ENCODE data around the gene LYPD6B. TPM values are rescaled to one million over a fixed set of nuclear protein-coding genes. Genes with fewer than 3 reads are reported as not detected.

LYPD6B gene
- total and polyA plus RNA-seq, 4 donors, result 0.13 to 0.59 (median 0.14) TPM

DNA sequence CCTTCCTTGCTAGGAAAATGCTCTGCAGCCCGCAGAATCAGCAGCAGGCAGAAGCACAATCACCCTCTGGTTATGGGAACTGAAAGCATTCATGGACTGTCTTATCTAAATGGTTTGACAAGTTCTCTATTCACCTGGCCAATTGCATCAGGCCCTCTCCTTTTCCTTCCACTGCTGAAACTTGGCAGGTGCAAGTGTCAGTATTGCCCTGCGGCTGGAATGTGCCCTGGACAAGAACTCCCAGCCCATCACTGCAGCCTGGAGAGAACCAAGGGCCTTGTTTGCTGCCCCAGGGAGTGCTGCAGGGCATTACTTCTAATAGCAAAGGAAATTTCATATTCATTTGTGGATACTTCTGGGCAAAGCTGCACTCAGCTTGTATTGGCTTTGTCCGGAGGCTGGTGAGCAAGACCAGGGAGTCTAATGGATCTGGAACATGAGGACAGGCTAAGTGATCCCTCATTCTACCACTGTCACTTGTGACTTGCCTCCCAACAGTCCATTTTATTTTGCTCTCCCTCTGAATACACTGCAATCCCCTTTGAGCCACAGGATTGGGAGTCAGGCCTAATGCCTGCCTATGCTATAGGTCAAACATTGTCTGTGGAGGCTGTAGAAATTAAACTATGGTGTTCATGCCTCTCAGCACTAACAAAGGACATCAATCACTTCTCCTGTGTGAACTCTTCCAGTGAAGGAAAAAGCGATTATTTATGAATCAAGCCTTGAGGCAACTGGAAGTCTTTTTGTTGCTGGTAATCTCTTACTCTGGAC, 116.9 kb downstream of the LYPD6B start:
- Histone ChIP-seq H3K4me1 (ENCODE audit: control insufficient read depth in 4 of 4, insufficient read depth in 4 of 4, low read length in 3 of 4) (no peaks in the 10 kb centered on the region), H3K9me3 (ENCODE audit: control insufficient read depth in 4 of 4, low read length in 3 of 4) (no peaks in the 10 kb centered on the region), H3K36me3 (ENCODE audit: control insufficient read depth in 4 of 4, insufficient read depth in 3 of 4, low read depth in 1 of 4, low read length in 3 of 4) (no peaks in the 10 kb centered on the region), H3K4me3 (ENCODE audit: low read depth in 1 of 3, low read length in 3 of 3) (no peak overlapping the region), H3K27me3 (ENCODE audit: control insufficient read depth in 4 of 4, insufficient read depth in 4 of 4, low read length in 3 of 4) (no peaks in the 10 kb centered on the region), H3K27ac (ENCODE audit: low read depth in 1 of 2, low read length in 2 of 2) (no peak overlapping the region), H3K9ac (ENCODE audit: low read depth in 1 of 2, low read length in 2 of 2) (no peak overlapping the region)
- no peak for DNase-seq (ENCODE audit: low spot score)
- TF ChIP-seq, protein P1, sequence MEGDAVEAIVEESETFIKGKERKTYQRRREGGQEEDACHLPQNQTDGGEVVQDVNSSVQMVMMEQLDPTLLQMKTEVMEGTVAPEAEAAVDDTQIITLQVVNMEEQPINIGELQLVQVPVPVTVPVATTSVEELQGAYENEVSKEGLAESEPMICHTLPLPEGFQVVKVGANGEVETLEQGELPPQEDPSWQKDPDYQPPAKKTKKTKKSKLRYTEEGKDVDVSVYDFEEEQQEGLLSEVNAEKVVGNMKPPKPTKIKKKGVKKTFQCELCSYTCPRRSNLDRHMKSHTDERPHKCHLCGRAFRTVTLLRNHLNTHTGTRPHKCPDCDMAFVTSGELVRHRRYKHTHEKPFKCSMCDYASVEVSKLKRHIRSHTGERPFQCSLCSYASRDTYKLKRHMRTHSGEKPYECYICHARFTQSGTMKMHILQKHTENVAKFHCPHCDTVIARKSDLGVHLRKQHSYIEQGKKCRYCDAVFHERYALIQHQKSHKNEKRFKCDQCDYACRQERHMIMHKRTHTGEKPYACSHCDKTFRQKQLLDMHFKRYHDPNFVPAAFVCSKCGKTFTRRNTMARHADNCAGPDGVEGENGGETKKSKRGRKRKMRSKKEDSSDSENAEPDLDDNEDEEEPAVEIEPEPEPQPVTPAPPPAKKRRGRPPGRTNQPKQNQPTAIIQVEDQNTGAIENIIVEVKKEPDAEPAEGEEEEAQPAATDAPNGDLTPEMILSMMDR (IDR thresholded peaks at IDR 0.05; ENCODE audit: low read depth, low read length, missing input control), result no peak
- no peak for TF ChIP-seq NR2F2 (IDR thresholded peaks at IDR 0.05)
- TF ChIP-seq GABPA (IDR thresholded peaks at IDR 0.05 in 1 of 2, conservative IDR thresholded peaks at IDR 0.05 in 1 of 2), result no peak
- TF ChIP-seq, protein P2, sequence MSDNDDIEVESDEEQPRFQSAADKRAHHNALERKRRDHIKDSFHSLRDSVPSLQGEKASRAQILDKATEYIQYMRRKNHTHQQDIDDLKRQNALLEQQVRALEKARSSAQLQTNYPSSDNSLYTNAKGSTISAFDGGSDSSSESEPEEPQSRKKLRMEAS (IDR thresholded peaks at IDR 0.05), result no peak
- no peak for TF ChIP-seq HNF4A (conservative IDR thresholded peaks at IDR 0.05)
- TF ChIP-seq TAF1 (conservative IDR thresholded peaks at IDR 0.05), result no peak
- TF ChIP-seq EGR1 (IDR thresholded peaks at IDR 0.05; ENCODE audit: low read depth in 2 of 2), result no peak
- TF ChIP-seq, protein P3, sequence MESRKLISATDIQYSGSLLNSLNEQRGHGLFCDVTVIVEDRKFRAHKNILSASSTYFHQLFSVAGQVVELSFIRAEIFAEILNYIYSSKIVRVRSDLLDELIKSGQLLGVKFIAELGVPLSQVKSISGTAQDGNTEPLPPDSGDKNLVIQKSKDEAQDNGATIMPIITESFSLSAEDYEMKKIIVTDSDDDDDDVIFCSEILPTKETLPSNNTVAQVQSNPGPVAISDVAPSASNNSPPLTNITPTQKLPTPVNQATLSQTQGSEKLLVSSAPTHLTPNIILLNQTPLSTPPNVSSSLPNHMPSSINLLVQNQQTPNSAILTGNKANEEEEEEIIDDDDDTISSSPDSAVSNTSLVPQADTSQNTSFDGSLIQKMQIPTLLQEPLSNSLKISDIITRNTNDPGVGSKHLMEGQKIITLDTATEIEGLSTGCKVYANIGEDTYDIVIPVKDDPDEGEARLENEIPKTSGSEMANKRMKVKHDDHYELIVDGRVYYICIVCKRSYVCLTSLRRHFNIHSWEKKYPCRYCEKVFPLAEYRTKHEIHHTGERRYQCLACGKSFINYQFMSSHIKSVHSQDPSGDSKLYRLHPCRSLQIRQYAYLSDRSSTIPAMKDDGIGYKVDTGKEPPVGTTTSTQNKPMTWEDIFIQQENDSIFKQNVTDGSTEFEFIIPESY (IDR thresholded peaks at IDR 0.05), result no peak
- 81% methylated on average over 4 of the region's 4 CpGs for WGBS

DNA sequence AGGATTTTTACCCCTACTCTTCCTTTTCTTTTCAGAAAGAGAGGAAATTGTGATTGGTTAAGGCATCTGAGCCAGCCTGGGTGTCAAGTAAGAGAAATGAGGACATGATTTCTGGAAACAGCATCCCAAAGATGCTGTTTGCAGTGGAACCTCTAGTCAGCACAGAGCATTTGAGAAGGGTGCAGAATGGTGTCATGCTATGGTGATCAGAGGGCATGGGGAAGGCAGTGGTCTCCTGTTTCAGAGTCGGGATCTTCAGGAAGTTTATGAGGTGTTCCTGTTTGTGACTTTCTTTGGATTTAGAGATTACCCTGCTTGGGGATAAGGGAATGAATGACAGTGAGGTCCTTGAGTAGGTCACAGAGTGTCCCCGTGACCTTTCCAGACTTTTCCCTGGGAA, 117.5 kb downstream of the LYPD6B start:
- Histone ChIP-seq H3K36me3 (ENCODE audit: control insufficient read depth in 4 of 4, insufficient read depth in 3 of 4, low read depth in 1 of 4, low read length in 3 of 4) (no peaks in the 10 kb centered on the region), H3K4me3 (ENCODE audit: low read depth in 1 of 3, low read length in 3 of 3) (no peak overlapping the region), H3K27me3 (ENCODE audit: control insufficient read depth in 4 of 4, insufficient read depth in 4 of 4, low read length in 3 of 4) (no peaks in the 10 kb centered on the region), H3K9me3 (ENCODE audit: control insufficient read depth in 4 of 4, low read length in 3 of 4) (no peaks in the 10 kb centered on the region), H3K4me1 (ENCODE audit: control insufficient read depth in 4 of 4, insufficient read depth in 4 of 4, low read length in 3 of 4) (no peaks in the 10 kb centered on the region), H3K9ac (ENCODE audit: low read depth in 1 of 2, low read length in 2 of 2) (no peak overlapping the region), H3K27ac (ENCODE audit: low read depth in 1 of 2, low read length in 2 of 2) (no peak overlapping the region)
- TF ChIP-seq, protein P4, sequence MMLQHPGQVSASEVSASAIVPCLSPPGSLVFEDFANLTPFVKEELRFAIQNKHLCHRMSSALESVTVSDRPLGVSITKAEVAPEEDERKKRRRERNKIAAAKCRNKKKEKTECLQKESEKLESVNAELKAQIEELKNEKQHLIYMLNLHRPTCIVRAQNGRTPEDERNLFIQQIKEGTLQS (IDR thresholded peaks at IDR 0.05), result no peak
- TF ChIP-seq, protein P5, sequence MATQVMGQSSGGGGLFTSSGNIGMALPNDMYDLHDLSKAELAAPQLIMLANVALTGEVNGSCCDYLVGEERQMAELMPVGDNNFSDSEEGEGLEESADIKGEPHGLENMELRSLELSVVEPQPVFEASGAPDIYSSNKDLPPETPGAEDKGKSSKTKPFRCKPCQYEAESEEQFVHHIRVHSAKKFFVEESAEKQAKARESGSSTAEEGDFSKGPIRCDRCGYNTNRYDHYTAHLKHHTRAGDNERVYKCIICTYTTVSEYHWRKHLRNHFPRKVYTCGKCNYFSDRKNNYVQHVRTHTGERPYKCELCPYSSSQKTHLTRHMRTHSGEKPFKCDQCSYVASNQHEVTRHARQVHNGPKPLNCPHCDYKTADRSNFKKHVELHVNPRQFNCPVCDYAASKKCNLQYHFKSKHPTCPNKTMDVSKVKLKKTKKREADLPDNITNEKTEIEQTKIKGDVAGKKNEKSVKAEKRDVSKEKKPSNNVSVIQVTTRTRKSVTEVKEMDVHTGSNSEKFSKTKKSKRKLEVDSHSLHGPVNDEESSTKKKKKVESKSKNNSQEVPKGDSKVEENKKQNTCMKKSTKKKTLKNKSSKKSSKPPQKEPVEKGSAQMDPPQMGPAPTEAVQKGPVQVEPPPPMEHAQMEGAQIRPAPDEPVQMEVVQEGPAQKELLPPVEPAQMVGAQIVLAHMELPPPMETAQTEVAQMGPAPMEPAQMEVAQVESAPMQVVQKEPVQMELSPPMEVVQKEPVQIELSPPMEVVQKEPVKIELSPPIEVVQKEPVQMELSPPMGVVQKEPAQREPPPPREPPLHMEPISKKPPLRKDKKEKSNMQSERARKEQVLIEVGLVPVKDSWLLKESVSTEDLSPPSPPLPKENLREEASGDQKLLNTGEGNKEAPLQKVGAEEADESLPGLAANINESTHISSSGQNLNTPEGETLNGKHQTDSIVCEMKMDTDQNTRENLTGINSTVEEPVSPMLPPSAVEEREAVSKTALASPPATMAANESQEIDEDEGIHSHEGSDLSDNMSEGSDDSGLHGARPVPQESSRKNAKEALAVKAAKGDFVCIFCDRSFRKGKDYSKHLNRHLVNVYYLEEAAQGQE (IDR thresholded peaks at IDR 0.05), result no peak
- TF ChIP-seq, protein P3 (IDR thresholded peaks at IDR 0.05), result no peak
- TF ChIP-seq HNF4A (conservative IDR thresholded peaks at IDR 0.05), result no peak
- TF ChIP-seq FOXA2 (IDR thresholded peaks at IDR 0.05), result no peak
- no peak for TF ChIP-seq YY1 (IDR thresholded peaks at IDR 0.05)
- no peak for TF ChIP-seq RAD21 (IDR thresholded peaks at IDR 0.05)
- no peak for TF ChIP-seq FOXA1 (IDR thresholded peaks at IDR 0.05)
- no peak for TF ChIP-seq TAF1 (conservative IDR thresholded peaks at IDR 0.05)
- no peak for TF ChIP-seq GABPA (IDR thresholded peaks at IDR 0.05 in 1 of 2, conservative IDR thresholded peaks at IDR 0.05 in 1 of 2)
- no peak for TF ChIP-seq EGR1 (IDR thresholded peaks at IDR 0.05; ENCODE audit: low read depth in 2 of 2)
- no peak for TF ChIP-seq HNF4G (IDR thresholded peaks at IDR 0.05)
- no peak for TF ChIP-seq JUND (IDR thresholded peaks at IDR 0.05)
- TF ChIP-seq SP1 (IDR thresholded peaks at IDR 0.05), result no peak
- no peak for TF ChIP-seq RXRA (IDR thresholded peaks at IDR 0.05)
- TF ChIP-seq, protein P1 (IDR thresholded peaks at IDR 0.05; ENCODE audit: low read depth, low read length, missing input control), result no peak
- TF ChIP-seq NR2F2 (IDR thresholded peaks at IDR 0.05), result no peak
- TF ChIP-seq, protein P2 (IDR thresholded peaks at IDR 0.05), result no peak
- DNase-seq (ENCODE audit: low spot score), result no peak
- WGBS, result 75% methylated on average over 2 of the region's 2 CpGs
